Smooth muscle cell (in vitro differentiated cells): ENCODE data around the gene CNMD. TPM values are rescaled to one million over a fixed set of nuclear protein-coding genes. Genes with fewer than 3 reads are reported as not detected.

Experiments used
- DNase-seq: peaks from one replicate; lab custom pipeline; 2025; ENCODE audit not compliant: unreplicated experiment; lab: John Stamatoyannopoulos, UW
- H2AFZ ChIP-seq: fragments of 200-600 bp; sonication (generic); 2 replicates; pipeline ENCODE4 v1.6.0; 2016; ENCODE audit warnings: antibody characterized with exemption, low read depth, mild to moderate bottlenecking
- H3F3A ChIP-seq: fragments of 200-600 bp; sonication (generic); 2 replicates; pipeline ENCODE4 v1.6.0; 2017; ENCODE audit warnings: antibody characterized with exemption, low read depth
- H3K27ac ChIP-seq: fragments of 200-600 bp; sonication (generic); 2 replicates; pipeline ENCODE4 v1.5.1; 2016; ENCODE audit warnings: low read depth, mild to moderate bottlenecking
- H3K27me3 ChIP-seq: fragments of 200-600 bp; sonication (generic); 2 replicates; pipeline ENCODE4 v1.6.1; 2016; ENCODE audit warnings: low read depth, mild to moderate bottlenecking
- H3K36me3 ChIP-seq: fragments of 200-600 bp; sonication (generic); 2 replicates; pipeline ENCODE4 v1.5.1; 2016; ENCODE audit warnings: low read depth
- H3K4me1 ChIP-seq: fragments of 200-600 bp; sonication (generic); 2 replicates; pipeline ENCODE4 v1.5.1; 2016; ENCODE audit warnings: low read depth
- H3K4me2 ChIP-seq: fragments of 200-600 bp; sonication (generic); 2 replicates; pipeline ENCODE4 v1.6.0; 2016; ENCODE audit warnings: mild to moderate bottlenecking
- H3K4me3 ChIP-seq: fragments of 200-600 bp; sonication (generic); 2 replicates; pipeline ENCODE4 v1.5.1; 2016; ENCODE audit warnings: mild to moderate bottlenecking
- H3K79me2 ChIP-seq: fragments of 200-600 bp; sonication (generic); 2 replicates; pipeline ENCODE4 v1.6.0; 2016; ENCODE audit warnings: low read depth, mild to moderate bottlenecking
- H3K9ac ChIP-seq: fragments of 200-600 bp; sonication (generic); 2 replicates; pipeline ENCODE4 v1.6.0; 2016; ENCODE audit warnings: low read depth
- H3K9me3 ChIP-seq: fragments of 200-600 bp; sonication (generic); replicated peaks from 2 replicates; pipeline ENCODE4 v1.5.1; 2016; ENCODE audit warnings: low read depth
- H4K20me1 ChIP-seq: fragments of 200-600 bp; sonication (generic); 2 replicates; pipeline ENCODE4 v1.6.0; 2016; ENCODE audit warnings: low read depth
- WGBS: methylation state at CpG from one replicate; pipeline ENCODE4 v1.1.7; 2016; ENCODE audit warnings: low lambda C conversion rate; 5-methylcytosine and 5-hydroxymethylcytosine counted together
- polyA plus RNA-seq: library from polyadenylated mRNA; unstranded; fragments of >200 nt; fragmentation: Nextera tagmentation; extraction: Ambion mirVana; gene quantifications from 2 replicates; pipeline ENCODE4 v1.2.1, GENCODE V29; 2016
- total RNA-seq: library from RNA; depleted of rRNA; stranded (reverse); fragments of >200 nt; gene quantifications from 2 replicates; pipeline ENCODE4 v1.2.3, GENCODE V29; 2014
- TF ChIP-seq, protein P1 (sequence below): fragments of 200-600 bp; sonication (generic); IDR thresholded peaks from 2 replicates; pipeline ENCODE4 v1.5.1; 2017; ENCODE audit warnings: borderline replicate concordance, mild to moderate bottlenecking, antibody characterized with exemption; ENCODE audit not compliant: insufficient read depth, poor library complexity, severe bottlenecking

CNMD gene
- total and polyA plus RNA-seq, 2 experiments from 2014 or later: not detected

DNA sequence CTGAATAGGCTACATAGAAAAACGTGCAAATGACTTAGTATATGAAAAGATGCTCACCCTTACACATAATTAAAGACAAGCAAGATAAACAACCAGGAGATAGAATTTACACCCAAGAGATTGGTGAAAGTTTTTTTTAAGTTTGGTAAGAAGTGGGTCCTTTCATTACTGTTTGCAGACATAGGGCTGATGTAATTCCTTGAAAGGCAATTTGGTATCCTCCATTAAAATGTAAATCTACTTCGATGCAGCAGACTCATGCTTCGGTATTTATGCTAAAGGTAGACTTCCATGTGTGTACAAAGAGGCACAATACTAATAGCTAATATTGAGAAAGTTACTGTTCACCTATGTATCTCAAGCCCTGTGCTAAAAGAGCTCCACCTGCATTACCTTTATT lies 33.5 kb downstream of the CNMD start:
- no peak overlapping the region for H3K27ac ChIP-seq
- H2AFZ ChIP-seq: no peak overlapping the region
- DNase-seq: no peak
- no peaks in the 10 kb centered on the region for H3K27me3 ChIP-seq
- H4K20me1 ChIP-seq: no peaks in the 10 kb centered on the region
- no peaks in the 10 kb centered on the region for H3F3A ChIP-seq
- H3K4me1 ChIP-seq: no peaks in the 10 kb centered on the region
- H3K4me2 ChIP-seq: no peak overlapping the region
- H3K4me3 ChIP-seq: no peak overlapping the region
- no peaks in the 10 kb centered on the region for H3K36me3 ChIP-seq
- no peaks in the 10 kb centered on the region for H3K9me3 ChIP-seq
- 76% methylated on average over 3 of the region's 3 CpGs for WGBS
- TF ChIP-seq, protein P1, sequence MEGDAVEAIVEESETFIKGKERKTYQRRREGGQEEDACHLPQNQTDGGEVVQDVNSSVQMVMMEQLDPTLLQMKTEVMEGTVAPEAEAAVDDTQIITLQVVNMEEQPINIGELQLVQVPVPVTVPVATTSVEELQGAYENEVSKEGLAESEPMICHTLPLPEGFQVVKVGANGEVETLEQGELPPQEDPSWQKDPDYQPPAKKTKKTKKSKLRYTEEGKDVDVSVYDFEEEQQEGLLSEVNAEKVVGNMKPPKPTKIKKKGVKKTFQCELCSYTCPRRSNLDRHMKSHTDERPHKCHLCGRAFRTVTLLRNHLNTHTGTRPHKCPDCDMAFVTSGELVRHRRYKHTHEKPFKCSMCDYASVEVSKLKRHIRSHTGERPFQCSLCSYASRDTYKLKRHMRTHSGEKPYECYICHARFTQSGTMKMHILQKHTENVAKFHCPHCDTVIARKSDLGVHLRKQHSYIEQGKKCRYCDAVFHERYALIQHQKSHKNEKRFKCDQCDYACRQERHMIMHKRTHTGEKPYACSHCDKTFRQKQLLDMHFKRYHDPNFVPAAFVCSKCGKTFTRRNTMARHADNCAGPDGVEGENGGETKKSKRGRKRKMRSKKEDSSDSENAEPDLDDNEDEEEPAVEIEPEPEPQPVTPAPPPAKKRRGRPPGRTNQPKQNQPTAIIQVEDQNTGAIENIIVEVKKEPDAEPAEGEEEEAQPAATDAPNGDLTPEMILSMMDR: no peak
- no peak overlapping the region for H3K9ac ChIP-seq
- H3K79me2 ChIP-seq: no peaks in the 10 kb centered on the region

DNA sequence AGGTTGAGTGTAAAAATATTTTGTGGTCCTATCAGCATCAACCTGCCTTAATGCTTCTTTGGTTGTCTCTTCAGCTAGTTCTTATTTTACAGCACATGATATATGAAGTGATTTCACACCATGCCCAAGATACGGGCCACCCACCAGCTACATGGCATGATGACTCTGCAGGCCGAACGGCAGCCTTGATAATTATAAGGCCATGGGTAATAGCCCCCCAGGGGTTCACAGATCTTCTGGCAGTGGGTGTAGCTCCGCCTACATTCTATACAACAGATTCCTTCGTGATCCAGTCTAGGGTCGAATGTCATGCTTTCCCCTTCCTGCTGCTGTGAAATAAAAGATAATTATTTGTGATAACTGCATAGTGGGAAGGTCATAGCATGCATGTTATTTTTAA lies 36.1 kb downstream of the CNMD start:
- no peaks in the 10 kb centered on the region for H3K79me2 ChIP-seq
- H3K4me3 ChIP-seq: no peak overlapping the region
- no peak overlapping the region for H3K27ac ChIP-seq
- H4K20me1 ChIP-seq: peaks cover 9% of the 10 kb centered on the region
- no peak for DNase-seq
- no peaks in the 10 kb centered on the region for H3K27me3 ChIP-seq
- H3K36me3 ChIP-seq: no peaks in the 10 kb centered on the region
- H2AFZ ChIP-seq: no peak overlapping the region
- no peaks in the 10 kb centered on the region for H3K9me3 ChIP-seq
- WGBS: 63% methylated on average over 6 of the region's 6 CpGs
- H3K4me2 ChIP-seq: no peak overlapping the region
- H3F3A ChIP-seq: peaks cover 3% of the 10 kb centered on the region
- no peaks in the 10 kb centered on the region for H3K4me1 ChIP-seq
- TF ChIP-seq, protein P1: no peak
- no peak overlapping the region for H3K9ac ChIP-seq

DNA sequence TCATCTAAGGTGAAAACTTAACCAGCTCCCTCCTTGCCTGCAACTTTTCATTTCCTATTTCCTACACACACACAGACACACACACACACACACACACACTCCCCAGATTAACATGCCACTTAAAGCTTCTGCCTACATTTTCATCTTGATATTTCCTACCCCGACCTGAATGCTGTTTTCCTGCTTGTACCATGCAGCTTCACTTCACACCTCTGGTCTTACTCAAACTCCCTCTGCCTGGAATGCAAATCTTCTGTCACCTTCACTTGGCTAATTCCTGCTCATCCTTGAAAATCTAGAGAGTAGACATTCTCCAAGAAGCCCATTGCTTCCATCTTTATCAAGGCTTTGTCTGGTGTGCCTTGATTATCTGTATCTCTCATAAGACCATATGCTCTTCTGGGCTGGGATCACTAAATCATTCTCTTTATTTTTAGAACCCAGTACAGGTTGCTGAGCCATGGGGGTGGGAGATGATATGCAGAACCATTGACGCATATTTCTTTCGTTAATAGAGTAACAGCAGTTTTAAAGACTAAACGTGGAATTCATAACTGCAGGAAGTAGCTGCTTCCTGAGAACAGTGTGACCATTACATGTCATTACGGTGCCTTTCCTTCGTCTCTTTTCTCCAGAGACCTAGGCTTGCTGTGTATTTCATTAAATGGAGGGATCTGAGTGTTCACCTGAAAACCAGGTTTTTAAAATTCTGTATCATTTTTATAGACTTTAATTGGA lies 37.7 kb downstream of the CNMD start:
- TF ChIP-seq, protein P1: no peak
- peaks cover 3% of the 10 kb centered on the region for H3F3A ChIP-seq
- WGBS: 93% methylated on average over 6 of the region's 6 CpGs
- H3K4me1 ChIP-seq: no peaks in the 10 kb centered on the region
- H2AFZ ChIP-seq: no peak overlapping the region
- H3K4me2 ChIP-seq: no peak overlapping the region
- no peak overlapping the region for H3K9ac ChIP-seq
- H3K27me3 ChIP-seq: no peaks in the 10 kb centered on the region
- H3K27ac ChIP-seq: no peak overlapping the region
- no peak overlapping the region for H3K4me3 ChIP-seq
- no peaks in the 10 kb centered on the region for H3K79me2 ChIP-seq
- no peaks in the 10 kb centered on the region for H3K9me3 ChIP-seq
- H3K36me3 ChIP-seq: no peaks in the 10 kb centered on the region
- no peak for DNase-seq
- peaks cover 14% of the 10 kb centered on the region for H4K20me1 ChIP-seq

DNA sequence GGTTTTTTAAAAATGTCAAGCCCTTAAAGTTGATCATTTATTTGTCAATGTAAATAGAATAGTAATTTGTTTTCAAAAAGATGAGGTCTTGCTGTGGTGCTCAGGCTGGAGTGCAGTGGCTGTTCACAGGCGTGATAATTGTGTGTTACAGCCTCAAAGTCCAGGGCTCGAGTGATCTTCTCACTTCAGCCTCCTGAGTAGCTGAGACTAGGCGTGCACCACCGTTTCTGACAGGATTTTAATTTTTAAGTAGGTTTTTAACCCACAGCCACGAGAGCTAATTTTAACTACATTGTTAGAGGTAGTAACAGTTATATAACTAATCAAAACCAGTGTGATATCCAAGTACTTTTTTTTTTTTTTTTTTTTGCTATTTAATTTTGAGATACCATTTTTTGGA lies 43.1 kb downstream of the CNMD start:
- no peak for DNase-seq
- H4K20me1 ChIP-seq: peaks cover 21% of the 10 kb centered on the region
- TF ChIP-seq, protein P1: no peak
- H3K4me1 ChIP-seq: no peaks in the 10 kb centered on the region
- no peak overlapping the region for H3K4me3 ChIP-seq
- no peak overlapping the region for H3K27ac ChIP-seq
- 99% methylated on average over 5 of the region's 5 CpGs for WGBS
- no peaks in the 10 kb centered on the region for H3K9me3 ChIP-seq
- H3K9ac ChIP-seq: no peak overlapping the region
- peaks cover 3% of the 10 kb centered on the region for H3F3A ChIP-seq
- no peaks in the 10 kb centered on the region for H3K36me3 ChIP-seq
- H3K27me3 ChIP-seq: no peaks in the 10 kb centered on the region
- H3K4me2 ChIP-seq: no peak overlapping the region
- no peak overlapping the region for H2AFZ ChIP-seq
- H3K79me2 ChIP-seq: no peaks in the 10 kb centered on the region
